ENCODE results near the gene HERC2. TPM values are rescaled to one million over a fixed set of nuclear protein-coding genes. Genes with fewer than 3 reads are reported as not detected.
"Not testable (repeated sequence)": the region's sequence is repeated elsewhere in the genome, so short reads cannot be mapped to it uniquely, and the experiment has no call there.

Gene HERC2
- total and polyA plus RNA-seq, 2 donors (not counting 3 experiments of a cell fraction or from before 2014, with no cell fraction given), result 46.1 to 83.9 TPM

- intact Hi-C loops (cut with micrococcal nuclease); H3K27me3 ChIP-seq (ENCODE audit: control insufficient read depth in 2 of 2, insufficient read depth in 2 of 2, low read length in 2 of 2); H3K9me1 ChIP-seq (replicated peaks; ENCODE audit: control insufficient read depth, extremely low read depth, insufficient read depth, low read length); FAIRE-seq; DNase-seq (ENCODE audit: low read depth, low spot score); H3K4me2 ChIP-seq (ENCODE audit: insufficient read depth, low read length); CTCF ChIA-PET; H3K9ac ChIP-seq (replicated peaks; ENCODE audit: extremely low read depth, insufficient read depth, low read length); POLR2A ChIA-PET; H3K4me1 ChIP-seq (ENCODE audit: control insufficient read depth, extremely low read depth, insufficient read depth, low read length); H3K79me2 ChIP-seq (ENCODE audit: control insufficient read depth, insufficient read depth, low read length); H3K9me3 ChIP-seq (replicated peaks; ENCODE audit: control insufficient read depth, insufficient read depth, low read length); BruUV-seq (replicated peaks); H4K20me1 ChIP-seq (replicated peaks; ENCODE audit: control insufficient read depth, extremely low read depth, insufficient read depth, low read length); H3K4me3 ChIP-seq (replicated peaks in 1 of 3; ENCODE audit: insufficient read depth in 1 of 3, low read depth in 1 of 3, low read length in 3 of 3); H2AFZ ChIP-seq (ENCODE audit: low read depth, low read length); dilution Hi-C loops (cut with MboI; ENCODE audit: extremely low pct_ligation_motif_present, low sequenced_read_pairs); H3K27ac ChIP-seq (ENCODE audit: insufficient read depth, low read depth, low read length): not testable (repeated sequence)
- H3K36me3 ChIP-seq (ENCODE audit: control insufficient read depth in 2 of 2, extremely low read depth in 1 of 2, insufficient read depth in 2 of 2, low read length in 2 of 2), result peaks cover 14 to 24% of the 10 kb centered on the region in 2 experiments
Measured at GRCh38 chr15:28168405-28169121, 153.4 kb downstream of the HERC2 start.

- no peaks in the 10 kb centered on the region for H3K27me3 ChIP-seq (ENCODE audit: control insufficient read depth in 2 of 2, insufficient read depth in 2 of 2, low read length in 2 of 2)
- ChIA-PET CTCF (no interaction called here), POLR2A (no interaction called here)
- no peak overlapping the region for H3K27ac ChIP-seq (ENCODE audit: insufficient read depth, low read depth, low read length)
- H3K4me3 ChIP-seq (replicated peaks in 1 of 3; ENCODE audit: insufficient read depth in 1 of 3, low read depth in 1 of 3, low read length in 3 of 3), result no peak overlapping the region
- no peaks in the 10 kb centered on the region for H3K4me1 ChIP-seq (ENCODE audit: control insufficient read depth, extremely low read depth, insufficient read depth, low read length)
- no TSS peak for BruUV-seq (replicated peaks)
- TF ChIP-seq CTCF (IDR thresholded peaks at IDR 0.05; ENCODE audit: extremely low read depth in 1 of 2, insufficient read depth in 1 of 2, low read depth in 1 of 2, low read length in 2 of 2) (no peak), POLR2AphosphoS5 (IDR thresholded peaks at IDR 0.05; ENCODE audit: insufficient read depth, low read depth, low read length) (no peak), GATA2 (IDR thresholded peaks at IDR 0.05; ENCODE audit: insufficient read depth, insufficient read length, low read depth, low read length) (no peak), JUN (IDR thresholded peaks at IDR 0.05; ENCODE audit: borderline replicate concordance, insufficient read depth, insufficient read length, low read depth) (no peak)
- intact Hi-C loops (cut with micrococcal nuclease) (no loop called here), dilution Hi-C loops (cut with MboI; ENCODE audit: extremely low pct_ligation_motif_present, low sequenced_read_pairs) (no loop called here)
- no peak overlapping the region for H3K4me2 ChIP-seq (ENCODE audit: insufficient read depth, low read length)
- no peak for DNase-seq (ENCODE audit: low read depth, low spot score)
- H3K36me3 ChIP-seq (ENCODE audit: control insufficient read depth in 2 of 2, extremely low read depth in 1 of 2, insufficient read depth in 2 of 2, low read length in 2 of 2), result peaks cover 14 to 26% of the 10 kb centered on the region in 2 experiments
- H3K9me1 ChIP-seq (replicated peaks; ENCODE audit: control insufficient read depth, extremely low read depth, insufficient read depth, low read length), result no peaks in the 10 kb centered on the region
- no peak overlapping the region for H3K9ac ChIP-seq (replicated peaks; ENCODE audit: extremely low read depth, insufficient read depth, low read length)
- no peak for FAIRE-seq
- H2AFZ ChIP-seq (ENCODE audit: low read depth, low read length), result no peak overlapping the region
- peaks cover 2% of the 10 kb centered on the region for H3K79me2 ChIP-seq (ENCODE audit: control insufficient read depth, insufficient read depth, low read length)
- no peaks in the 10 kb centered on the region for H3K9me3 ChIP-seq (replicated peaks; ENCODE audit: control insufficient read depth, insufficient read depth, low read length)
- no peaks in the 10 kb centered on the region for H4K20me1 ChIP-seq (replicated peaks; ENCODE audit: control insufficient read depth, extremely low read depth, insufficient read depth, low read length)
Measured at GRCh38 chr15:28167042-28167441, 154.9 kb downstream of the HERC2 start.
